B cell (primary cell): ENCODE data around the gene ZNF564.

Experiments
- EZH2 ChIP-seq: IDR thresholded peaks from 2 replicates; pipeline ENCODE4 v1.6.1; 2012; ENCODE audit warnings: borderline replicate concordance, low read depth, mild to moderate bottlenecking, moderate library complexity, low read length; ENCODE audit not compliant: insufficient read depth, poor library complexity, severe bottlenecking
- TF ChIP-seq, protein P1 (sequence below): fragments of 200-600 bp; IDR thresholded peaks from one replicate; pipeline ENCODE4 v1.8.0; 2022; ENCODE audit warnings: antibody characterized with exemption, mild to moderate bottlenecking

DNA sequence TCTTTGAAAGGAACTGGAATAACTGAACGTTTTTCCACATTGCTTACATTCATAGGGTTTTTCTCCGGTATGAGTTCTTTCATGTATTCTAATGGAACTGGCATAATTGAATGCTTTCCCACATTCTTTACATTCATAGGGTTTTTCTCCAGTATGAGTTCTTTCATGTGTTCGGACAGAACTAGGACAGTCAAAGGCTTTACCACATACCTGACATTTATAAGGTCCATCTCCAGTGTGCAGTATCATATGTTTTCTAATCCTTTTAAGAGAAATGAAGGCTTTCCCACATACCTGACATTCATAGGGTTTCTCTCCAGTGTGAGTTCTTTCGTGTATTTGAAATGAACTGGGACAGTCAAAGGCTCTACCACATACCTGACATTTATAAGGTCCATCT lies 24.7 kb downstream of the ZNF564 start:
- TF ChIP-seq, protein P1, sequence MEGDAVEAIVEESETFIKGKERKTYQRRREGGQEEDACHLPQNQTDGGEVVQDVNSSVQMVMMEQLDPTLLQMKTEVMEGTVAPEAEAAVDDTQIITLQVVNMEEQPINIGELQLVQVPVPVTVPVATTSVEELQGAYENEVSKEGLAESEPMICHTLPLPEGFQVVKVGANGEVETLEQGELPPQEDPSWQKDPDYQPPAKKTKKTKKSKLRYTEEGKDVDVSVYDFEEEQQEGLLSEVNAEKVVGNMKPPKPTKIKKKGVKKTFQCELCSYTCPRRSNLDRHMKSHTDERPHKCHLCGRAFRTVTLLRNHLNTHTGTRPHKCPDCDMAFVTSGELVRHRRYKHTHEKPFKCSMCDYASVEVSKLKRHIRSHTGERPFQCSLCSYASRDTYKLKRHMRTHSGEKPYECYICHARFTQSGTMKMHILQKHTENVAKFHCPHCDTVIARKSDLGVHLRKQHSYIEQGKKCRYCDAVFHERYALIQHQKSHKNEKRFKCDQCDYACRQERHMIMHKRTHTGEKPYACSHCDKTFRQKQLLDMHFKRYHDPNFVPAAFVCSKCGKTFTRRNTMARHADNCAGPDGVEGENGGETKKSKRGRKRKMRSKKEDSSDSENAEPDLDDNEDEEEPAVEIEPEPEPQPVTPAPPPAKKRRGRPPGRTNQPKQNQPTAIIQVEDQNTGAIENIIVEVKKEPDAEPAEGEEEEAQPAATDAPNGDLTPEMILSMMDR: no peak
- no peak for TF ChIP-seq EZH2
